NCI-H1417 (cell line): ENCODE measurements around the gene TMEM219.

ENCODE experiments used
- DNase-seq, 3 experiments: peaks; one replicate each; lab custom pipeline; 2025; lab: John Stamatoyannopoulos, UW

Gene TMEM219

DNA sequence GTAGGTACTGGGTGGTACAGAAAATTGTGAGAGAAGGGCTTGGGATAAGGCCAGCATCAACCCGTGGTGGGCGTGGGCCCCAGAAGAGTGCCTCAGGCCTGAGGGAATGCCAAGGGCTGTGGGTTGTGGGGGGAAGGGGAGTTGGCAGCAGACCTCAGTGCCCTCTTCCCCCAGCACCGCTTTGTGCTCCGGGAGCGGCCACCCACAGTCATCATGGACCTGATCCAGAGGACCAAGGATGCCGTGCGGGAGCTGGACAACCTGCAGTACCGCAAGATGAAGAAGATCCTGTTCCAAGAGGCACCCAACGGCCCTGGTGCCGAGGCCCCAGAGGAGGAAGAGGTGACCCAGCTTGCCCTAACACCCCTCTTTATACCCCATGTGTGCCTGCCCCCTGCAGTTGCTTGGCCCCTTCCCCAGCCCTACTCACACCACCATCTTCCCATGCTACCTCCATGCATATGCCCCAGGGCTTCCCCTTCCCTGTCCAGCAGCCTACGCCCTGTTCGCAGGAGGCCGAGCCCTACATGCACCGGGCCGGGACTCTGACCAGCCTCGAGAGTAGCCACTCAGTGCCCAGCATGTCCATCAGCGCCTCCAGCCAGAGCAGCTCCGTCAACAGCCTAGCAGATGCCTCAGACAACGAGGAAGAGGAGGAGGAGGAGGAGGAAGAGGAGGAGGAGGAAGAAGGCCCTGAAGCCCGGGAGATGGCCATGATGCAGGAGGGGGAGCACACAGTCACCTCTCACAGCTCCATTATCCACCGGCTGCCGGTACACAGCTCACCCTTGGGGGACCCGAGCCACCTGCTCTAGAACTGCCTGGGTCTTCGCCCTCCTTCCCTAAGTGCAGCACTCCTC is 20.9 kb downstream of the TMEM219 start:
- DNase-seq = no peak

- no peak for DNase-seq
Measured at GRCh38 chr16:29983420-29984136, 21.7 kb downstream of the TMEM219 start.

DNA sequence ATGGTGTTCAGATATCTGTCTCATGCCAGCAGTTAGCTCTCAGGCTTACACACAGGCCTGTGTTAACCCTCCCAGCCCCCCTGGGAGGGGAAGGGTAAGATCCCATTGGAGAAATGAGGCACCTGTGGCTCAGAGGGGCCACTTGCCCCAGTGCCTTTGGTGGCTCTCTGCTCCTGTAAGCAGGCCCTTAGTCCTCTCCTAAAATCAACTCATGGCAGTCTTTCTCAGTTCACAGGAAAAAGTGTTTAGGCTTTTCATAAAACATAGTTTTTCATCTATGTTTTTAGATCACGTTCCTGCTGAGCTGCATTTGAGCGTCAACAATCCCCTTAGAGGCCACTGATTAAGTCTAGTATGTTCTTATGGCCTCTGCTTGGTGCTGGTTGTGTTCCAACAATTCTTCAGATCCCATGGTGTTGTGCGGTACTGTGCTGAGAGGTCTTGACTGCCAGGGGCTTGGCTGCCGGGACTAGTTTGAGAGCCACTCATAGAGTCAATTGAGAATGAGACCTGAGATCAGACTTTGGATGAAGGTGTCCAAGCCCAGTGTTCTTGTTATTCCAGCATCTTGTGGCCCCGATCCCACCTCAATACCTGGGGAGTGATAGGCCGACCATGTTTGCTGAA is 22.4 kb downstream of the TMEM219 start:
- DNase-seq = no peak

- no peak for DNase-seq
Measured at GRCh38 chr16:29984764-29985147, 22.9 kb downstream of the TMEM219 start.

- DNase-seq = no peak
Measured at GRCh38 chr16:29985271-29985811, 23.5 kb downstream of the TMEM219 start.

DNA sequence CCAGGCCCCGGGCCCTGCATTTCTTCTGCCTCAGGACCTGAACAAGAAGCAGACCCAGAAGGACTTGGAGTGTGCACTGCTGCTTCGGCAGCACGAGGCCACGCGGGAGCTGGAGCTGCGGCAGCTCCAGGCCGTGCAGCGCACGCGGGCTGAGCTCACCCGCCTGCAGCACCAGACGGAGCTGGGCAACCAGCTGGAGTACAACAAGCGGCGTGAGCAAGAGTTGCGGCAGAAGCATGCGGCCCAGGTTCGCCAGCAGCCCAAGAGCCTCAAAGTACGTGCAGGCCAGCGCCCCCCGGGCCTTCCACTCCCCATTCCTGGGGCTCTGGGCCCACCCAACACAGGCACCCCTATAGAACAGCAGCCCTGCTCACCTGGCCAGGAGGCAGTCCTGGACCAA is 24.4 kb downstream of the TMEM219 start:
- no peak for DNase-seq

- DNase-seq = no peak
Measured at GRCh38 chr16:29986931-29987330, 25.1 kb downstream of the TMEM219 start.

DNA sequence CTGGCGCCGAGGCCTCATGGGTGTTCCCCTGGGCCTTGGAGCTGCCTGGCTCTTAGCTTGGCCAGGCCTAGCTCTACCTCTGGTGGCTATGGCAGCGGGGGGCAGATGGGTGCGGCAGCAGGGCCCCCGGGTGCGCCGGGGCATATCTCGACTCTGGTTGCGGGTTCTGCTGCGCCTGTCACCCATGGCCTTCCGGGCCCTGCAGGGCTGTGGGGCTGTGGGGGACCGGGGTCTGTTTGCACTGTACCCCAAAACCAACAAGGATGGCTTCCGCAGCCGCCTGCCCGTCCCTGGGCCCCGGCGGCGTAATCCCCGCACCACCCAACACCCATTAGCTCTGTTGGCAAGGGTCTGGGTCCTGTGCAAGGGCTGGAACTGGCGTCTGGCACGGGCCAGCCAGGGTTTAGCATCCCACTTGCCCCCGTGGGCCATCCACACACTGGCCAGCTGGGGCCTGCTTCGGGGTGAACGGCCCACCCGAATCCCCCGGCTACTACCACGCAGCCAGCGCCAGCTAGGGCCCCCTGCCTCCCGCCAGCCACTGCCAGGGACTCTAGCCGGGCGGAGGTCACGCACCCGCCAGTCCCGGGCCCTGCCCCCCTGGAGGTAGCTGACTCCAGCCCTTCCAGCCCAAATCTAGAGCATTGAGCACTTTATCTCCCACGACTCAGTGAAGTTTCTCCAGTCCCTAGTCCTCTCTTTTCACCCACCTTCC is 25.6 kb downstream of the TMEM219 start:
- DNase-seq = no peak

GRCh38 chr16:29988346-29989075 is 26.6 kb downstream of the TMEM219 start:
- no peak for DNase-seq

GRCh38 chr16:29989111-29989858 is 27.4 kb downstream of the TMEM219 start:
- no peak for DNase-seq

DNA sequence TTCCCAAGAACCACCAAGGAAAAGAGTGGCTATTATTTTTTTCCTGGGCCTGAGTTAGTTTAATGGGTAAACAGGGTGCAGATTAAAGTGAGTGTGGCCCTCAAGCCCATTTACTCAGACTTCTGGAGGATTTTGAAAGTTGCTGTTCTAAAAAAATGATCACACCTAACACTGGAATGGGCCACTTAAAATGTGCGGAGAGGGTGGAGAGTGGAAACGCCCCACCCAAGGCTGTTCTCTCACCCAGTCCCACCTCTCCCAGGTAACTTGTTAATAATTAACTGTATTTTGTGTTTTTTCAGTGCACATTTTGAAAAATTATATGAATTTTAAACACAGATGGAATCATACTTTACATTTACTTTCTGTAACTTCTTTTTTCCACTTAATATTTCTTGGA is 28.2 kb downstream of the TMEM219 start:
- no peak for DNase-seq

DNA sequence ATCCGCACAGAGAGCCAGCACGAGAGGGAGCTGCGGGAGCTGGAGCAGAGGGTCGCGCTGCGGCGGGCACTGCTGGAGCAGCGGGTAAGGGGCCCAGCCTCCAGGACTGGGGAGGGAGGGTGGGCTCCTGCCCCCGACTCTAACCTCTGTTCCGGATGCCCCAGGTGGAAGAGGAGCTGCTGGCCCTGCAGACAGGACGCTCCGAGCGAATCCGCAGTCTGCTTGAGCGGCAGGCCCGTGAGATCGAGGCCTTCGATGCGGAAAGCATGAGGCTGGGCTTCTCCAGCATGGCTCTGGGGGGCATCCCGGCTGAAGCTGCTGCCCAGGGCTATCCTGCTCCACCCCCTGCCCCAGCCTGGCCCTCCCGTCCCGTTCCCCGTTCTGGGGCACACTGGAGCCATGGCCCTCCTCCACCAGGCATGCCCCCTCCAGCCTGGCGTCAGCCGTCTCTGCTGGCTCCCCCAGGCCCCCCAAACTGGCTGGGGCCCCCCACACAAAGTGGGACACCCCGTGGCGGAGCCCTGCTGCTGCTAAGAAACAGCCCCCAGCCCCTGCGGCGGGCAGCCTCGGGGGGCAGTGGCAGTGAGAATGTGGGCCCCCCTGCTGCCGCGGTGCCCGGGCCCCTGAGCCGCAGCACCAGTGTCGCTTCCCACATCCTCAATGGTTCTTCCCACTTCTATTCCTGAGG is 29.1 kb downstream of the TMEM219 start:
- DNase-seq = no peak

- no peak for DNase-seq
Measured at GRCh38 chr16:29991571-29991904, 29.7 kb downstream of the TMEM219 start.

GRCh38 chr16:29992344-29992967 is 30.6 kb downstream of the TMEM219 start:
- no peak for DNase-seq

DNA sequence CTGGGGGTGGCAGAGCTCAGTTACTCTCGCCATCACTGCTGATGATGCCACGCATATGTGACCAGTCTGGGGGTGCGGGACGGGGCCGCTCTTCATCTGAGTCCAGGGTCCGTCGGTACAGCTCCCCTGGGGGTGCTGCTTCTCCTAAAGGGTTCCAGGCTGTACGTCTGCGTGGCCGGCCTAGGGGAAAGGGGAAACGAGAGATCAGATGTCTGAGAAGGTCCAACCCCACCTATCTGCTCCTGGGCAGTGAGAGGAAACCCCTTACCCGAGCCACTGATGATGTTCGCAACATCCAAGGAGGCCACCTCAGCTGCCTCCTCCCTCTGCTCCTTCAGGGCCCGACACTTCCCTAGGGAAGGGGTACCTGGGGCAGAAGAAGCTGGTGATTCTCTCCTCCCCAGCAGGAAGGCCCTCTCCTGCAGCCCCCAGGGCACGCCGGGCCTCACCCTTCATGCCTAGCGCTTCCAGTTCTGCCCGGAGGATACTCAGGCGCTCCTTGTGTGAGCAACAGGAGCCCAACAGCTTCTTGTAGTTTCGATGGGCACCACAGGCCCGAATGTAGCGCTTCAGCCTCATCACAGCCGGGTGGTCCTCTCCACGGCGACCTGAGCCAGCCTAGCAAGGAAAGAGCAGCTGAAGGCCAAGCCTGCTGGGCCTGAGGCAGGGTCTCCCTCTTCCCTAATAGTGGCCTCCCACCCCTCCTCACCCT is 31.5 kb downstream of the TMEM219 start:
- no peak for DNase-seq

GRCh38 chr16:29993903-29994599 is 32.2 kb downstream of the TMEM219 start:
- no peak for DNase-seq

- DNase-seq = no peak
Measured at GRCh38 chr16:29994600-29995323, 32.9 kb downstream of the TMEM219 start.
